ENCODE measurements around the gene STEAP2.

STEAP2 gene

GRCh38 chr7:90270431-90271178 is 59.1 kb downstream of the STEAP2 start:
- no peak for DNase-seq (ENCODE audit: low read depth, low spot score)

- no peak for DNase-seq (ENCODE audit: low read depth, low spot score)
Measured at GRCh38 chr7:90271753-90272152, 60.2 kb downstream of the STEAP2 start.

GRCh38 chr7:90272242-90272641 is 60.7 kb downstream of the STEAP2 start:
- no peak for DNase-seq (ENCODE audit: low read depth, low spot score)

GRCh38 chr7:90274161-90274560 is 62.6 kb downstream of the STEAP2 start:
- DNase-seq (ENCODE audit: low read depth, low spot score) = no peak

GRCh38 chr7:90276033-90276728 is 64.6 kb downstream of the STEAP2 start:
- DNase-seq (ENCODE audit: low read depth, low spot score) = no peak
